Suprapubic skin (tissue), 3 donors: ENCODE results near the gene FRAT2.

Source experiments
- CTCF ChIP-seq, 2 donors: fragments of 200-600 bp in 1 of 2; fragments of 450-650 bp in 1 of 2; sonication (generic) in 1 of 2; IDR thresholded peaks; one replicate each; pipeline ENCODE4 v1.5.1; 2016 to 2019; ENCODE audit warnings: antibody characterized with exemption in 2 of 2, mild to moderate bottlenecking in 1 of 2, moderate library complexity in 1 of 2
- POLR2A ChIP-seq, 2 donors: fragments of 450-650 bp; IDR thresholded peaks; one replicate each; pipeline ENCODE4 v1.6.1; 2017; ENCODE audit warnings: antibody characterized with exemption in 2 of 2, mild to moderate bottlenecking in 2 of 2, moderate library complexity in 2 of 2

- no peak for TF ChIP-seq CTCF (IDR thresholded peaks at IDR 0.05)
- no peak for TF ChIP-seq POLR2A (IDR thresholded peaks at IDR 0.05)
These were observed 27.1 kb downstream of the FRAT2 start for GRCh38 chr10:97307441-97307840.
